ENCODE data around the gene CUEDC1.

The CUEDC1 gene

DNA sequence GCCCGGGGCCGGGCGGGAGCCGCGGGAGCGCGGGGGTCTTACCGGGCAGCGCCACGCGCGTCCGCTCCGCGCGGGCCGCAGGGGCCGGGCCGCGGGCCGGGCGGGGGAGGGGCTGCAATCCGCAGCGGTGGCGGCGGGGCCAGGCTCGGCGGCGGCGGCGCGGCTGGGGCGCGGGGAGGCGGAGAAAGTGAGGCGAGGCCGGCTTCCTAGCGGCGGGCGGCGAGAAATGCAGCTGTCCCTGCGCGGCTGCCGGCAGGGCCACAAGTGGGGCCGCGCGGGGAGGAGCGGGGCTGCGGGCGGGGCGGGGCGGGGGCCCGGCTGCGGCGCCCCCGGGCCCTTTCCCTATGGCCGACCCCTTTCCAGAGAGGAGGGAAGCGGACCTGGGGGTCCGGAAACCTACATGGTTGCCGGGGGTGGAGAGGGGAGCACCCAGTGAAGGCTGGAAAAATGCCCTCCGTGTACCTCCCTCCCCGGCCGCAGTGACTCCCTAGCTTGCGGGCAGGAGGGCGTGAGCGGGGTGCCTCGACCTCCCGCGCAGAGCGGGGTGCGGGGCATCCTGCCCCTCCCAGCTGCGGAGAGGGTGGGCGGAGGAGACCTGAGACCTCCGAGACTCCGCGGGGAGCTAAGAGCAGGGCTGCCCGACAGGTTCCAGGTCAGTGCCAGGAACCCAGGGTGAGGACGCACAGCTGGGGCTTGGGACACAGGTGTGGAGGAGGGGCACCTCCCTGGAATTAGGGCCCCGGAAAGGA, at the start of gene CUEDC1:
CUEDC1 (minus strand) TSS at position 230 of the 749 bp plus-strand sequence. CDS start 69,848 bp downstream, outside the sequence.
- in situ Hi-C loops (cut with MboI; ENCODE audit: low sequenced_read_pairs) = no loop called here

DNA sequence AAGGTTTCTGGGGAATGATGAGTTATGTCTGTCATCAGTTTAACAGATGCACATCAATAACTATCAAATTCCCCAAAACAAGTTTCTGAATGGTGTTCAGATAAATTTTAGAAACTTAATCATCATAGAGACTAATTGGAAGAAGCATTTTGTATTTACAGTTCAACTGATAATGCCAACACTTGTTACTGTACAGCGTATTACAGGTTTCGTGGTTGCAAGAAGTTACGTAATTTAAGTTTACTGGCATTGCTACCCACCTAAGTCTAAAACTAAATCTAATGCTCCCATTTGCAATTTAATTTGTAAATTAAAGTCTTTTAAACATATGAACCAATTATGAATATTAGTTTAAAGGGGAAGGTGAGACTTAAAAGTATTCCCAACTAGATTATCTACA, 48.8 kb upstream of the CUEDC1 start:
- in situ Hi-C loops (cut with MboI; ENCODE audit: low sequenced_read_pairs) = no loop called here

DNA sequence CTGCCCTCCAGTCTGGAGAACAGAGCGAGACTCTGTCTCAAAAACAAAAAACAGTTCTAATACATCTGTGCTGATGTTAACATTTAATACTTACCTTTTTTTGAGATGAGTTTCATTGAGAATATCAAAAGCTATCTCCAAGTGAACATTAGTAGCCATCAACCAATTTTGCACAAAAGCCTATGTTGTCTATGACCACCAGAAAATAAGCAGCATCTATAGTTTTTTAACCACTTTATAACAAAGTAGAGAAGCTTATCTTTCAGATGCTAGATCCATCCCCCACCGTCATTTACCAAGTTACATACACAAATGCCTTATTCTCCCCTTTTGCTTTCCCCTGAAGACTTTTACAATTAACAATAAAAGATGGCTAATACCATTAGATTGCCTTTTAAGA, 47.8 kb upstream of the CUEDC1 start:
- in situ Hi-C loops (cut with MboI; ENCODE audit: low sequenced_read_pairs) = no loop called here

GRCh38 chr17:58002154-58002948, 47.1 kb upstream of the CUEDC1 start:
- in situ Hi-C loops (cut with MboI; ENCODE audit: low sequenced_read_pairs) = no loop called here

DNA sequence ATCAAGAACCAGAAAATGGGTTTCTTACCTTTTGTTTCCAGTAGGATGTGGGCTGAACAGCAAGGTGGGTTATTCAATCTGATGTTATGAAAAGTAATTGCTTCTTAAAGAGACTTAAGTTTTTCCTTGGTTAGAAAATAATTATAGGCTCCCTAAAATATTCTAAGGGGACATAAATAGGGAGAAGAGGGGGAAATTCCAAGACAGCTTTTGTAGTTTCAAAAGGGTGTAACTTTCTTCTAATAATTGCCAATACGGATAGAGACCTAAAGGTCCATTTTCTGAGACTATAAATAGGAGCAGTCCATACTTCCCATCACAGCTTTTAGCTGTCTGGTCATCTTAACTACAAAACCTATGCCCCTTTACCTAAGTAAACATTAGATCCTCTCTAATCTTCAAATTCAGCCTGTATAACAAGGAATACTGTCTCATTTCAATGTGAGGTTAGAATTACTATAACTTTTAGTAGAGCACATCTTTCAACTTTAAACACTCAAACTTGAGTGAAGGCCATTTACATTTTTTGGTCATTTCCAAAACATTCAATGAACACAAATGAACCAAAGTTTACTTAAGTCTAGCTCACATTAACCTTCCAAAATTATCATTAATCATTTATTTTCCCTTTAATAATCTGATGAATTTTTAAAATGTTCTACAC, 46.4 kb upstream of the CUEDC1 start:
- in situ Hi-C loops (cut with MboI; ENCODE audit: low sequenced_read_pairs) = no loop called here

- in situ Hi-C loops (cut with MboI; ENCODE audit: low sequenced_read_pairs) = loop anchor here (25.0 kb wide), 1 partner anchor 137 kb away; the partner anchor contains the start of gene MRPS23
These were observed 44.3 kb upstream of the CUEDC1 start for GRCh38 chr17:57999496-58000017.

DNA sequence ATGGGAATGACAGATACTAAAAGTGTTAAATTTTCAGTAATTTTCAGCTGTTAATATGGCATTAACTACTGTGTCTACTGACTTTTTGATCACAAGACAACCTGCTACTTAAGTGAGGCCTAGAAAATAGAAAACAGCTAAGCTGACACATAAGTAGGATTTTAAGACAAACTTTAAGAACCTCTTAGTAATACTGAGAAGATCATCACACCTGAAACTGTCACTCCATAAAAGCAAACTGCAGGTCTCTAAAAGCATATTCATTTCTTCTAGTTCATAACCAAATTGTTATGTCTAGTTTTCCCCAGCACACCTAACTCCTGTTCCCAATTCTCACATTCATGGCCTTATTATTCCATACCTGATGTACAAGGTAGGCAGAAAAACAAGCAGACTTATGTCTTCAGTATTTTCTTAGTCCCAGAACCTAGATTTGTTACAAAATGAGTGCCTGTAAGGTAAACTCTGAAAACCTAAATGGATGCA, 43.8 kb upstream of the CUEDC1 start:
- in situ Hi-C loops (cut with MboI; ENCODE audit: low sequenced_read_pairs) = loop anchor here (25.0 kb wide), 1 partner anchor 137 kb away; the partner anchor contains the start of gene MRPS23

GRCh38 chr17:57997085-57997809, 42.0 kb upstream of the CUEDC1 start:
- in situ Hi-C loops (cut with MboI; ENCODE audit: low sequenced_read_pairs) = loop anchor here (25.0 kb wide), 1 partner anchor 135 kb away; the partner anchor contains the start of gene MRPS23

DNA sequence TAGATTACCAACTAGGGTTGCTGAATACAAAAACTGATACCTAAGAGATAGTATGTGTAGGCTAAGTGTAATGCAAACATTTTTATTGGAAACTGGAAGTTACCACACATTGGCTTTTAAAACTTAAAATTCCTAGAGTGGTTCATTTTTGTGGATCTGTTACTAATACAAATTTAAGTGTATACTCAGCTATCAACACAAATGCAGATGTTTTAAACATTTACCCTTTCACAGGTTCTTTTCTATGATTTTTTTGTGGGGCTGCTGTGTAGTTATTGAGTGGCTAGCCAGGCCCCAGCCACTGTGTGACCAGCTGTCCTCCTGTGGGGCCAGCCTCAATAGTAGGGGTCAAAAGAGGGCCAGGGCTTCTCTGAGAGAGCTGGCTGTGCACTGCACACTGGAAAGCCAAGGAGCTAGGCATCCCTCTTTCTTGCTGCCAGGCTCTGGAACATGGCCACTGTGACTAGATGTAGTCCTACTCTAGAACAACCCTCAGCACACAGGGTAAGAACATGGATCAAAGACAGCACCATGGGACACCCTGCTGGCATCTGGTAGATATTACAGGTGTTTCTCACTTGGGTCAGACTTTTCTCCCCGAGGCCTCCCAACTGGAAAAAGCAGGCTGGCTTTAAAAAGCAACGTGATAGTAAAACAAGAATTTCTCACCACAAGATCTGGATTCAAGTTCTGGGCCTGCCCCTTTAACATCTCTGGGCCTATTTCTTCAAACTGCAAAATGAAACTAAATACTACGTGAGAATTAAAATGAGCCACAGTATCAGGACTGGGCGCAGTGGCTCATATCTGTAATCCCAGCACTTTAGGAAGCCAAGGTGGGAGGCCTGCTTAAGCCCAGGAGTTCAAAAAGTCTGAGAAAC, 40.1 kb upstream of the CUEDC1 start:
- in situ Hi-C loops (cut with MboI; ENCODE audit: low sequenced_read_pairs) = loop anchor here (25.0 kb wide), 1 partner anchor 133 kb away; the partner anchor contains the start of gene MRPS23

- in situ Hi-C loops (cut with MboI; ENCODE audit: low sequenced_read_pairs) = loop anchor here (25.0 kb wide), 1 partner anchor 132 kb away; the partner anchor contains the start of gene MRPS23
These were observed 39.2 kb upstream of the CUEDC1 start for GRCh38 chr17:57994436-57994835.

DNA sequence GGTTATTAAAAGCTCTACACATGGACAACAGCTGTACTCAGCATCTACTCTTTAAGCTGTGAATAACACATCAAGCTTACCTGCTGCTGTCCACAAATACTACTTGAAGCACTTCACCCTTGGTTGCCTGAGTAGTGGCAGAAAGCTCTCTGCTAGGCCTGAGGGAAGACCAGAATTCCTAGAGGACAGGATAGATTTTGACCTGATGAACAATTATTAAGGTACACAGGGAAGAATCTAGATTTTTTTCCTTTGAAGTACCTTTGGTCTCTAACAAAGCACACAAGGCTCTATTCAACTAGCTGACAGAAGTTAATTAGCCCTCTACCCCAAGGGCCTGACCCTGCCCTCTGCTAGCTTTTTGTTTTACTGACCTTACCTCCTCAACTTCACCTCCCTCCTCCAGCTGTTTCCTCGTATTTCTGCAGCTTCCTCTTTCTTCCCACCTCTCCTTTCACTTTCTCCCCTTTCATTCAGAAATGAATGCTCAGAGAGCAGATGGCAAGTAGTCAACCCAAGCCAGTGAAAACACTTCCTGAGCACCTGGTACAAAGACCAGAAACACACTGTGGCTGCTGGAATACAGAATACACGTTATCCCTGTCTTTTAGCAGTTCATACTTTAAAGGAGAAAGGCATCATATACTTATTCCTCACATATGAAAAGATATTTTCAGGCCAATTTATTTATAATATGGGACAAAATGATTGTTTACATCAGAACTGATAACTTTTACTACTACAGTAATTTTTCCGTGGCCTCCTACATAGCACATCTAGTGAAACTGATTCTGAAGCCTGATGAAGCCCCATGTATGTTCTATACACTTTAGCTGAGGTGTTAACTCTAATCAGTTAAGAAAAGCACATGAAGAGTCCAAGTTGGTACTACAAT, 38.5 kb upstream of the CUEDC1 start:
- in situ Hi-C loops (cut with MboI; ENCODE audit: low sequenced_read_pairs) = loop anchor here (25.0 kb wide), 1 partner anchor 131 kb away; the partner anchor contains the start of gene MRPS23

GRCh38 chr17:57991537-57991936, 36.3 kb upstream of the CUEDC1 start:
- in situ Hi-C loops (cut with MboI; ENCODE audit: low sequenced_read_pairs) = loop anchor here (25.0 kb wide), 1 partner anchor 129 kb away; the partner anchor contains the start of gene MRPS23

DNA sequence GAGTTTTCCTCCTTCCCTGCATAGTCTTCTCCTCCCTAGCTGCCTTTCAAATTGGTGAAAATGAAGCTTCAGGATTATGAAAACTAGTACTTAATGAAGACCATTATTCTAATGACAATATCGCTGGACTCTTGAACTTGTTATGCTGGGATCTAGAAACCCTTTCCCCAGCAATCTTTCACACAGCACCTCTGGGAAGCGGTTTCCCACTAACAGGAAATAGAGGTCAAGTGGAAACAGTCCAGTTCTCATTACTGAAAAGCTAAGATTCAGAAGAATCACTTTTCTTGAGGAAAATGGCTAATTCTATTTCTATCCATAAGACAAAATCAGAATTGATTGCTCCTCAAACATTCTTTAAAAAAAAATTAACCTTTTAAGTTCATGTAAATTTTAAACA, 34.8 kb upstream of the CUEDC1 start:
- in situ Hi-C loops (cut with MboI; ENCODE audit: low sequenced_read_pairs) = loop anchor here (25.0 kb wide), 1 partner anchor 128 kb away; the partner anchor contains the start of gene MRPS23

DNA sequence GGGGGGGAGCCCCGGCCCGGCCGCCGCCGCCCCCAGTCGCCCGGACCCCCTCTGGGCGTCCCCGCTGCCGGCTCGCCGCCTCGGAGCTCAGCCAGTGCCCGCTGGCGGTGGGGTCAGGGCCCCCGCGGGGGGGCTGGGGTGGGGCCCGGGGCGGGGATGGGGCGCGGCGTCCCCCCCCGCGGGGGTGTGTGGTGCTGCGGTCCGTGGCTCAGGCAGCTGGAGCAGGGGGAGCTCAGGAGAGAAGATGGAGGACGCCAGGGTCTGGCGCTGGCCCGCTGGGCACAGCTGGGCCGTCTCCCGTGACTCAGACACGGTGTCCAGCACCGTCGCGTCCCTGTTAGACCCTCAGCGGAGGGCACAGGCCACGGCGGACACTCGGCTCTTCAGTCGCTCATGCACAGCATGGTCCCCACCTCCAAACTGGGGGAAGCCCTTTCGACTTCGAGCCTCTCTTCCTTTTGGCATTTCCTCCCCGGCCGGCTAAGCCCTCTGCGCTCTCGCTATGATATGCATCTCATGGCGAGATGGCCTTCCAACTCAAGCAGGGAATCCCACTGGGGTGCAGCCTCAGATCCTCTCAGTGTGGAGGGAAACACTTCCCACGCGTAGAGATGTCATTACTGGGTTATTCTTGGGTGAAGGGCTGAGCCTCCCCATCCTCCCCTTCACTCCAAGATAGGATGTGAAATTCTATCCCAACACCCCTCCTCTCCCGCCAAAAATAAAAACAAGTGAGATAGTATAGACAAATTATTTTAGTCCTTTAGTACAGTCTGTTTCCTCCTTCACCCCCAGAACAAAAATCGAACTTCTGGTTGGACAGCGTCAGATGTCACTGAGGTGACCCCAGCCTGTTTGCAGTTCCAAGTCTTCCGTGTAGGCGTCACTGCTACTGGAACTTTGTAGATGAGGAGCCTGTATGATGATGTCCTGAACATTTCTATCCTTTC, 33.4 kb upstream of the CUEDC1 start:
- in situ Hi-C loops (cut with MboI; ENCODE audit: low sequenced_read_pairs) = loop anchor here (25.0 kb wide), 1 partner anchor 126 kb away; the partner anchor contains the start of gene MRPS23

GRCh38 chr17:57987581-57988300, 32.5 kb upstream of the CUEDC1 start, which contains the start of gene VEZF1:
VEZF1 (minus strand) TSS chr17:57988254; CDS start chr17:57988111, 143 bp downstream.
- in situ Hi-C loops (cut with MboI; ENCODE audit: low sequenced_read_pairs) = loop anchor here (25.0 kb wide), 1 partner anchor 125 kb away; the partner anchor contains the start of gene MRPS23

Data from hTERT RPE-1 (cell line).